Vagina (tissue), 2 donors: Measurements from ENCODE around the gene PRICKLE1. TPM values are rescaled to one million over a fixed set of nuclear protein-coding genes. Genes with fewer than 3 reads are reported as not detected.

ENCODE experiments used
- DNase-seq, 2 donors: peaks; one replicate each; pipeline ENCODE4 v3.0.0-alpha.2; 2017; ENCODE audit errors: extremely low spot score in 2 of 2
- H3K27ac ChIP-seq: fragments of 200-600 bp; sonication (generic); one replicate; pipeline ENCODE4 v1.5.1; 2019
- H3K27me3 ChIP-seq: fragments of 200-600 bp; sonication (generic); one replicate; pipeline ENCODE4 v1.5.1; 2019
- H3K36me3 ChIP-seq, 2 donors: fragments of 200-600 bp; sonication (generic); one replicate each; pipeline ENCODE4 v1.5.1; 2017 to 2019
- H3K4me1 ChIP-seq: fragments of 200-600 bp; sonication (generic); one replicate; pipeline ENCODE4 v1.5.1; 2019
- H3K4me3 ChIP-seq, 2 donors: fragments of 200-600 bp; sonication (generic); 1 replicate in 1 of 2; 2 replicates in 1 of 2; pipeline ENCODE4 v1.5.1; 2016 to 2019
- H3K9me3 ChIP-seq: fragments of 200-600 bp; sonication (generic); one replicate; pipeline ENCODE4 v1.5.1; 2019
- CTCF ChIP-seq, 3 experiments: fragments of 450-650 bp in 2 of 3; fragments of 200-600 bp in 1 of 3; sonication (generic) in 1 of 3; IDR thresholded peaks; one replicate each; pipeline ENCODE4 v1.5.1; 2017 to 2019; ENCODE audit warnings: antibody characterized with exemption in 3 of 3, mild to moderate bottlenecking in 2 of 3, moderate library complexity in 2 of 3
- POLR2A ChIP-seq, 2 donors: fragments of 450-650 bp; IDR thresholded peaks; one replicate each; pipeline ENCODE4 v1.6.1; 2017; ENCODE audit warnings: antibody characterized with exemption in 2 of 2, mild to moderate bottlenecking in 2 of 2, moderate library complexity in 2 of 2
- POLR2AphosphoS5 ChIP-seq, 2 donors: sonication (generic); formaldehyde crosslinking; IDR thresholded peaks; one replicate each; pipeline ENCODE4 v1.9.0; 2017; ENCODE audit warnings: antibody characterized with exemption in 2 of 2, mild to moderate bottlenecking in 2 of 2, low read depth in 1 of 2; ENCODE audit not compliant: insufficient read depth in 1 of 2
- intact Hi-C: fragments of 100-400 bp; cut with DNase I; formaldehyde crosslinking; loops from one replicate; pipeline ENCODE4 v1.15.1; 2023
- total RNA-seq: library from RNA; depleted of rRNA; stranded (reverse); fragments of >200 nt; gene quantifications from one replicate; pipeline ENCODE4 v1.2.3, GENCODE V29; 2016

Gene PRICKLE1
- total RNA-seq, 1 donor from 2014 or later: 25.3 TPM

- intact Hi-C loops: no loop called here
- H3K27ac ChIP-seq: no peak overlapping the region
- H3K4me3 ChIP-seq: no peak overlapping the region
- no peak for DNase-seq
- H3K27me3 ChIP-seq: no peaks in the 10 kb centered on the region
- no peak for TF ChIP-seq POLR2A (IDR thresholded peaks at IDR 0.05)
- no peak for TF ChIP-seq CTCF (IDR thresholded peaks at IDR 0.05)
- no peak for TF ChIP-seq POLR2AphosphoS5 (IDR thresholded peaks at IDR 0.05; ENCODE audit: insufficient read depth in 1 of 2, low read depth in 1 of 2)
- H3K9me3 ChIP-seq: no peaks in the 10 kb centered on the region
- H3K36me3 ChIP-seq: no peaks in the 10 kb centered on the region
- H3K4me1 ChIP-seq: no peaks in the 10 kb centered on the region
Observed at GRCh38 chr12:42534184-42534838, 55.2 kb downstream of the PRICKLE1 start.

GRCh38 chr12:42530284-42530683, 59.3 kb downstream of the PRICKLE1 start:
- TF ChIP-seq CTCF (IDR thresholded peaks at IDR 0.05) (no peak), POLR2A (IDR thresholded peaks at IDR 0.05) (no peak), POLR2AphosphoS5 (IDR thresholded peaks at IDR 0.05; ENCODE audit: insufficient read depth in 1 of 2, low read depth in 1 of 2) (no peak)
- Histone ChIP-seq H3K27me3 (no peaks in the 10 kb centered on the region), H3K27ac (no peak overlapping the region), H3K4me1 (no peaks in the 10 kb centered on the region), H3K36me3 (no peaks in the 10 kb centered on the region), H3K9me3 (no peaks in the 10 kb centered on the region), H3K4me3 (no peak overlapping the region)
- intact Hi-C loops: no loop called here
- no peak for DNase-seq

- TF ChIP-seq CTCF (IDR thresholded peaks at IDR 0.05) (no peak), POLR2AphosphoS5 (IDR thresholded peaks at IDR 0.05; ENCODE audit: insufficient read depth in 1 of 2, low read depth in 1 of 2) (no peak), POLR2A (IDR thresholded peaks at IDR 0.05) (no peak)
- no peak overlapping the region for H3K4me3 ChIP-seq
- intact Hi-C loops: no loop called here
Observed at GRCh38 chr12:42525444-42525843, 64.1 kb downstream of the PRICKLE1 start.

GRCh38 chr12:42524716-42525115, 64.8 kb downstream of the PRICKLE1 start:
- intact Hi-C loops: no loop called here
- Histone ChIP-seq H3K36me3 (no peaks in the 10 kb centered on the region), H3K9me3 (no peaks in the 10 kb centered on the region), H3K4me1 (no peaks in the 10 kb centered on the region), H3K27ac (no peak overlapping the region), H3K4me3 (no peak overlapping the region), H3K27me3 (no peaks in the 10 kb centered on the region)
- TF ChIP-seq POLR2AphosphoS5 (IDR thresholded peaks at IDR 0.05; ENCODE audit: insufficient read depth in 1 of 2, low read depth in 1 of 2) (no peak), POLR2A (IDR thresholded peaks at IDR 0.05) (no peak), CTCF (IDR thresholded peaks at IDR 0.05) (no peak)
- DNase-seq: no peak

More at GRCh38 chr12:42525444-42525843, 64.1 kb downstream of the PRICKLE1 start:
- H3K4me1 ChIP-seq: no peaks in the 10 kb centered on the region
- no peaks in the 10 kb centered on the region for H3K9me3 ChIP-seq
- H3K27ac ChIP-seq: no peak overlapping the region
- H3K36me3 ChIP-seq: no peaks in the 10 kb centered on the region
- no peak for DNase-seq
- no peaks in the 10 kb centered on the region for H3K27me3 ChIP-seq

GRCh38 chr12:42516573-42516972, 73.0 kb downstream of the PRICKLE1 start:
- H3K9me3 ChIP-seq: no peaks in the 10 kb centered on the region
- TF ChIP-seq CTCF (IDR thresholded peaks at IDR 0.05) (no peak), POLR2A (IDR thresholded peaks at IDR 0.05) (no peak), POLR2AphosphoS5 (IDR thresholded peaks at IDR 0.05; ENCODE audit: insufficient read depth in 1 of 2, low read depth in 1 of 2) (no peak)
- H3K36me3 ChIP-seq: no peaks in the 10 kb centered on the region
- no peak for DNase-seq
- H3K4me1 ChIP-seq: no peaks in the 10 kb centered on the region
- intact Hi-C loops: no loop called here
- H3K27me3 ChIP-seq: no peaks in the 10 kb centered on the region
- no peak overlapping the region for H3K4me3 ChIP-seq
- no peak overlapping the region for H3K27ac ChIP-seq
